Measurements from ENCODE around the gene ELL3. TPM values are rescaled to one million over a fixed set of nuclear protein-coding genes. Genes with fewer than 3 reads are reported as not detected.
A peak's percentile ranks its signal among the peaks of the same experiment; 100 is the strongest.
"Not testable (repeated sequence)": the region's sequence is repeated elsewhere in the genome, so short reads cannot be mapped to it uniquely, and the experiment has no call there.

The ELL3 gene, protein sequence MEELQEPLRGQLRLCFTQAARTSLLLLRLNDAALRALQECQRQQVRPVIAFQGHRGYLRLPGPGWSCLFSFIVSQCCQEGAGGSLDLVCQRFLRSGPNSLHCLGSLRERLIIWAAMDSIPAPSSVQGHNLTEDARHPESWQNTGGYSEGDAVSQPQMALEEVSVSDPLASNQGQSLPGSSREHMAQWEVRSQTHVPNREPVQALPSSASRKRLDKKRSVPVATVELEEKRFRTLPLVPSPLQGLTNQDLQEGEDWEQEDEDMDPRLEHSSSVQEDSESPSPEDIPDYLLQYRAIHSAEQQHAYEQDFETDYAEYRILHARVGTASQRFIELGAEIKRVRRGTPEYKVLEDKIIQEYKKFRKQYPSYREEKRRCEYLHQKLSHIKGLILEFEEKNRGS
- total RNA-seq, result 10 to 100 TPM; 18.4 to 37.4 (median 22.8) TPM
- long read RNA-seq, donor 1, transcript ELL3-201 (11 exons, 2,352 nt), result major isoform, 7 of 12 reads
- long read RNA-seq, donor 1, partial matches to known transcripts, result 0 of 12 reads
- long read RNA-seq, donor 1, other reads (novel, unspliced or antisense), result 4 of 12 reads
- long read RNA-seq, donor 2, transcript ELL3-201 (11 exons, 2,352 nt), result major isoform, 9 of 14 reads
- long read RNA-seq, donor 2, partial matches to known transcripts, result 1 of 14 reads
- long read RNA-seq, donor 2, other reads (novel, unspliced or antisense), result 4 of 14 reads

DNA sequence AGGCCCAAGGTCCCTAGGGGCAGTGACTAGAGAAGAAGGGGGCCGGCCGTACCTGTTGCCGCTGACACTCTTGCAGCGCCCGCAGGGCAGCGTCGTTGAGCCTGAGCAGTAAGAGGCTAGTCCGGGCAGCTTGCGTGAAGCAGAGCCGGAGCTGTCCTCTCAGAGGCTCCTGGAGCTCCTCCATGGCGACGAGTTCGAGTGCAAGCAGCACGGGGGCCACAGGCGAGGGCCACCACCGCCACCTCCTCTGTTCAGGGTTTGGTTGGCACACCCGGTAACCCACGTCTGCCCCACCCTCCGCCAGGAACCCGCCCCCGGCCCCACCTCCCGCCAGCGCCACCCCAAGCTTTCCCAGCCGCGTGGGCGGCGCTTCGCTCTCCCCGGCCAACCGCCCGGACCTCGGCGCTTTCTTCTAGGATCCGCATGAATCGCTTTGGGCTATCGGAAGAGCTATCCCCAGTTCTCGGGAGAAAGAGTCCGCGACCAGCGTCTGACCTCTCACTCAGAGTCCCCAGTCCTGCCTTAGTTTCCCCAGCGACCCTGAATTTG is at the start of gene ELL3:
TSS of gene ELL3 (minus strand) at position 249 of the 549 bp plus-strand sequence. CDS start at position 184, 65 bp downstream.
- H3K4me1 ChIP-seq (ENCODE audit: low read depth), result peaks cover 3% of the 10 kb centered on the region
- TF ChIP-seq, protein P1, sequence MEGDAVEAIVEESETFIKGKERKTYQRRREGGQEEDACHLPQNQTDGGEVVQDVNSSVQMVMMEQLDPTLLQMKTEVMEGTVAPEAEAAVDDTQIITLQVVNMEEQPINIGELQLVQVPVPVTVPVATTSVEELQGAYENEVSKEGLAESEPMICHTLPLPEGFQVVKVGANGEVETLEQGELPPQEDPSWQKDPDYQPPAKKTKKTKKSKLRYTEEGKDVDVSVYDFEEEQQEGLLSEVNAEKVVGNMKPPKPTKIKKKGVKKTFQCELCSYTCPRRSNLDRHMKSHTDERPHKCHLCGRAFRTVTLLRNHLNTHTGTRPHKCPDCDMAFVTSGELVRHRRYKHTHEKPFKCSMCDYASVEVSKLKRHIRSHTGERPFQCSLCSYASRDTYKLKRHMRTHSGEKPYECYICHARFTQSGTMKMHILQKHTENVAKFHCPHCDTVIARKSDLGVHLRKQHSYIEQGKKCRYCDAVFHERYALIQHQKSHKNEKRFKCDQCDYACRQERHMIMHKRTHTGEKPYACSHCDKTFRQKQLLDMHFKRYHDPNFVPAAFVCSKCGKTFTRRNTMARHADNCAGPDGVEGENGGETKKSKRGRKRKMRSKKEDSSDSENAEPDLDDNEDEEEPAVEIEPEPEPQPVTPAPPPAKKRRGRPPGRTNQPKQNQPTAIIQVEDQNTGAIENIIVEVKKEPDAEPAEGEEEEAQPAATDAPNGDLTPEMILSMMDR (IDR thresholded peaks at IDR 0.05), result no peak
- H3K36me3 ChIP-seq (ENCODE audit: low read depth), result no peaks in the 10 kb centered on the region
- peak; percentile 86 for ATAC-seq
- intact Hi-C loops (cut with DNase I, micrococcal nuclease), result no loop called here
- H3K9me3 ChIP-seq, result no peaks in the 10 kb centered on the region
- DNase-seq, result peak; percentile 90 to 92 (median 92)
- H3K4me3 ChIP-seq, result peak within 1 kb of the TSS; percentile 45

DNA sequence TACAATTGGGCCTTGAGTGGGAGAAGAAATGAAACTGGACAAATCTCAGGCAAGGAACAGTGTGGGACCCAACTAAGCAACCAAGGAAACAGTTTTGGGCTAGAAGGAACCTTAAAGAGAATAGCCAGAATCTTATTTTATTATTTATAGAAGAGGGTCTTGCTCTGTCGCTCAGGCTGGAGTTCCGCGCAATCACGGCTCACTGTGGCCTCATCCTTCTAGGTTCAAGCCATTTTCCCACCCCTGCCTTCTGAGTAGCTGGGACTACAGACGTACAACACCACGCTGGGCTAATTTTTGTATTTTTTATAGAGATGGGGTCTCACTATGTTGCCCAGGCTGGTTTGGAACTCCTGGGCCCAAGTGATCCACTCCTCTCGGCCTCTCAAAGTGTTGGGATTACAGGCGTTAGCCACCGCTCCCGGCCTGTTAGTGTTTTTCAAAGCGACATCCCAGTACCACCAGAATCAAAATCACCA is 49.3 kb upstream of the ELL3 start:
- Histone ChIP-seq H3K4me3 (no peak overlapping the region), H3K36me3 (ENCODE audit: low read depth) (no peaks in the 10 kb centered on the region), H3K9me3 (no peaks in the 10 kb centered on the region), H3K4me1 (ENCODE audit: low read depth) (peaks cover 32% of the 10 kb centered on the region)
- DNase-seq, result no peak
- intact Hi-C loops (cut with DNase I, micrococcal nuclease), result no loop called here
- ATAC-seq, result no peak
- TF ChIP-seq, protein P1 (IDR thresholded peaks at IDR 0.05), result no peak

DNA sequence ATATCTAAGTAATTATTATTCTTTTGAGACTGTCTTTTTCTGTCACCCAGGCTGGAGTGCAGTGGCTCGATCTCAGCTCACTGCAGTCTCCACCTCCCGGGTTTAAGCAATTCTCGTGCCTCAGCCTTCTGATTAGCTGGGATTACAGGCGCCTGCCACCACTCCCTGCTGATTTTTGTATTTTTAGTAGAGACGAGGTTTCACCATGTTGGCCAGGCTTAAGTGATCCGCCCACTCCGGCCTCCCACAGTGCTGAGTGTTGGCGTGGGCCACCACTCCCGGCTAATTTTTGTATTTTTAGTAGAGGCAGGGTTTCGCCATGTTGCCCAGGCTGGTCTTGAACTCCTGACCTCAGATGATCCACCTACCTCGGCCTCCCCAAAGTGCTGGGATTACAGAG is 48.5 kb upstream of the ELL3 start:
- H3K36me3 ChIP-seq (ENCODE audit: low read depth); H3K4me3 ChIP-seq; intact Hi-C loops (cut with DNase I, micrococcal nuclease); ATAC-seq; DNase-seq; H3K9me3 ChIP-seq: not testable (repeated sequence)
- peaks cover 32% of the 10 kb centered on the region for H3K4me1 ChIP-seq (ENCODE audit: low read depth)

DNA sequence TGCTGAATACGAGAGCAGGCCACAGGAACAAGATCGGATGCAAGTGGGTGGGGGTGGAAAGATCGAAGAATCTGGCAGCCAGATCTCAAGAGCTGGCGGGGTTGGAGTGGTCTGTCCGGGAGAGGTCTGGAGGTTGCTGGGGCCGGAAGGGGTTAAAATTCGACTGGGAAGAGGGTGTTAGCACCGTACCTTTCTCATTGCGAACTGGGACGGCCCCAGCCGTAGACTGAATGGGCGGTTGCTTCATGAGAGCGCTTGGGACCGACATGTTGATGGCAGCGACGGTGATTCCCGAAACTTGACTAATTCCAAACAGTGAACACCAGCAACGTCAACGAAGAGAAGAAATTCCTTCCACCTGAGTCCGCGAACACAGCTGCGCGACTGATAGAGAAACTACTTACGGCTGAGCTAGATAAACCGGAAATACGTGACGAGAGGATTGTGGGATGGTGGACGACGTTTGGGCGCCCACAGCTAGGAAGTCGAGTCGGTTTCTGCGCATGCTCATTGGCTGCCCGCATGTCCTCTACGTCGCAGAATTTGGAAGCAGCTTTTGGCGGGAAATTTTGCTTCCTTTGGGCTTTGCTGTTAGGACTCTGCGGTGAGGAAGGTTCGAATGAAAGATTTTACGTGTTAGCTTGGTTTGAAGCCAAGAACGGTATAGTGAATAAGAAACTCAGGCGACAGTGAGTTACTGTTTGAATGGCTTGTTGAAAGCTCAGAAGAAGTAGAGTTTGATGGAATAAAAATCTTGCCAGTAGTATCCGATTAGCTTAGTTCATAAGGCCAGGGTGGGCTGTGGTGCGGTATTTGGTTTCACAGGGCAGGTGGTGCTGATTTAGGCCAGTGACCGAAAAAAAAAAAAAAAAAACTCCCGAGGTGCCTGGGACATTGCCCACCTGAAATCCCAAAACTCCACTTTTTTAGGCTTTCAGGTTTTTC is 47.8 kb upstream of the ELL3 start, which contains the start of gene MFAP1:
TSS of gene MFAP1 (minus strand) at position 389 of the 945 bp plus-strand sequence. CDS start at position 268, 121 bp downstream.
- H3K4me3 ChIP-seq, result peak within 1 kb of the TSS; percentile 87
- intact Hi-C loops (cut with DNase I, micrococcal nuclease), result no loop called here
- DNase-seq, result peak; percentile 89 to 97 (median 96)
- TF ChIP-seq, protein P1 (IDR thresholded peaks at IDR 0.05), result no peak
- no peaks in the 10 kb centered on the region for H3K9me3 ChIP-seq
- peak; percentile 94 for ATAC-seq
- no peaks in the 10 kb centered on the region for H3K36me3 ChIP-seq (ENCODE audit: low read depth)
- H3K4me1 ChIP-seq (ENCODE audit: low read depth), result peaks cover 32% of the 10 kb centered on the region

DNA sequence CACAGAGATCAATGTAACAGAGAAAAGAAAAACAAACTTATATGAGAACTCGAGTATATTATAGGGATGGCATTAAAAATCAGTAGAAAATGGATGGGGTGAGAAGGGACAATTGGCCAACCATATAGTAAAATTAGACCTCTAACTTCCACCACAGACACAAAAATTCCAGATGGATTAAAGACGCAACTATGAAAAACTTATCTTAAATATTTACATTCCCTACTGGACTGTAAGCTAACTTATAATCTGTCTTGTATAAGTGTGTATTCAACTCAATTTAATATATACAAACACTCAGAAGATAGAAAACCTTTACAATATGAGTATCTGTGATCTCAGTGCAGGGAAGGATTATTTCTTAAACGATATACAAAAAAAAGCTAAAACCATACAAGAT is 44.7 kb upstream of the ELL3 start:
- ATAC-seq (no peak), DNase-seq (no peak)
- Histone ChIP-seq H3K36me3 (ENCODE audit: low read depth) (no peaks in the 10 kb centered on the region), H3K4me1 (ENCODE audit: low read depth) (peaks cover 31% of the 10 kb centered on the region), H3K9me3 (no peaks in the 10 kb centered on the region), H3K4me3 (no peak overlapping the region)
- intact Hi-C loops (cut with DNase I, micrococcal nuclease), result no loop called here
- TF ChIP-seq, protein P1 (IDR thresholded peaks at IDR 0.05), result no peak

DNA sequence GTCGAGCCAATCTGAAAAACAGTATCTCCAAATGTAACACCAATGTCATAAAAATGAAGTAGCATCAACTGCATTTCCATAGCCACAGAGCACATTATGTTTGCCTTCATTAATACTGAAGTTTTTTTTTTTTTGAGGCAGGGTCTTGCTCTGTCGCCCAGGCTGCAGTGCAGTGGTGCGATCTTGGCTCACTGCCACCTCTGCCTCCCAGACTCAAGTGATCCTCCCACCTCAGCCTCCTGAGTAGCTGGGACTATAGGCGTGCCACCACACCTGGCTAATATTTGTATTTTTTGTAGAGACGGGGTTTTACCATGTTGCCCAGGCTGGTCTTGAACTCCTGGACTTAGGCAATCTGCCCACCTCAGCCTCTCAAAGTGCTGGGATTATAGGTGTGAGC is 38.3 kb upstream of the ELL3 start:
- H3K4me3 ChIP-seq; H3K4me1 ChIP-seq (ENCODE audit: low read depth); DNase-seq; ATAC-seq; H3K9me3 ChIP-seq; intact Hi-C loops (cut with DNase I, micrococcal nuclease): not testable (repeated sequence)
- H3K36me3 ChIP-seq (ENCODE audit: low read depth), result peaks cover 15% of the 10 kb centered on the region

All from mucosa of descending colon (tissue), 3 donors.